Epithelial cell of esophagus (primary cell): ENCODE results near the gene NAALADL2.

Experiments
- DNase-seq: peaks from one replicate; pipeline ENCODE4 v3.0.0; 2010; ENCODE audit warnings: low read depth
- H3K4me3 ChIP-seq: 2 replicates; pipeline ENCODE4 v1.5.1; 2011; ENCODE audit warnings: mild to moderate bottlenecking, low read length, control low read depth
- TF ChIP-seq, protein P1 (sequence below): IDR thresholded peaks from 2 replicates; pipeline ENCODE4 v1.5.1; 2011; ENCODE audit warnings: low read depth, mild to moderate bottlenecking, low read length, control low read depth, inconsistent platforms; ENCODE audit not compliant: insufficient read depth; ENCODE audit errors: missing control alignments

Gene NAALADL2

DNA sequence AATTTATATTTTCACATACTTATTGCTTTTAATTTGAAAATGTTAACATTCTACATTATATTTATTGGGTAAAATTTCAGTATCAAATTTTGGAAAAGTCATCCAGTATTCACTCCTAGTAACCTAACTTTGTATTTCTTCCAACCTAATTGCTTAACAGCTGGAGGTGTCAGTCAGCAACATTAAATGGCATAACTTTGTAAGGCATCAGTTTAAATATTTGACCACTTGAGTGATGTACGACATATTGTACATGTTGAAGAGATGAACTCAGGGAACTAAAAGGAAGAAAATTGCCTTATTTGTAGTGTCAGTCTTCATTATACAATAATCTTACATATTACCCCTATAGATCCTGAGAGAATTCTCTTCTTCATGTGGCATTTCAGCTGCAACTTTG lies 326.8 kb downstream of the NAALADL2 start:
- no peak overlapping the region for H3K4me3 ChIP-seq
- DNase-seq, result no peak
- TF ChIP-seq, protein P1, sequence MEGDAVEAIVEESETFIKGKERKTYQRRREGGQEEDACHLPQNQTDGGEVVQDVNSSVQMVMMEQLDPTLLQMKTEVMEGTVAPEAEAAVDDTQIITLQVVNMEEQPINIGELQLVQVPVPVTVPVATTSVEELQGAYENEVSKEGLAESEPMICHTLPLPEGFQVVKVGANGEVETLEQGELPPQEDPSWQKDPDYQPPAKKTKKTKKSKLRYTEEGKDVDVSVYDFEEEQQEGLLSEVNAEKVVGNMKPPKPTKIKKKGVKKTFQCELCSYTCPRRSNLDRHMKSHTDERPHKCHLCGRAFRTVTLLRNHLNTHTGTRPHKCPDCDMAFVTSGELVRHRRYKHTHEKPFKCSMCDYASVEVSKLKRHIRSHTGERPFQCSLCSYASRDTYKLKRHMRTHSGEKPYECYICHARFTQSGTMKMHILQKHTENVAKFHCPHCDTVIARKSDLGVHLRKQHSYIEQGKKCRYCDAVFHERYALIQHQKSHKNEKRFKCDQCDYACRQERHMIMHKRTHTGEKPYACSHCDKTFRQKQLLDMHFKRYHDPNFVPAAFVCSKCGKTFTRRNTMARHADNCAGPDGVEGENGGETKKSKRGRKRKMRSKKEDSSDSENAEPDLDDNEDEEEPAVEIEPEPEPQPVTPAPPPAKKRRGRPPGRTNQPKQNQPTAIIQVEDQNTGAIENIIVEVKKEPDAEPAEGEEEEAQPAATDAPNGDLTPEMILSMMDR, result no peak

DNA sequence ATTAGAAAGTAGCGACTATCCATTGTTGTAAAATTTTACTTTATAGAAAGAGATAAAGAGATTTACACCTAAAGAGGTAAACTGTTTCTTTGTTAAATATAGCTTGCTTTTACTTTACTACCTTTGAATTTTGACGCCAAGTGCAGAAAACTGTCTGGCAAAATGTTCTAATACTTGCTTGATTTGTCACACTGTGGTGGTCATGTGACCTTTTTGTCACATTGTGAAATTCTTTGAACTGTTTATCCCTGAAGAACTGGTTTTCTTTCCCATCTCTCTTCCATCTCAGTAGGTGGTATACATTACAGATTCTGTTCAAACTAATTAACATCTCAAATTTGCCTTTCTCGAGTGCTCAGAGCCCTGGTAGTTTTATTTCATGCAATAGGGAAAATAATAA lies 327.4 kb downstream of the NAALADL2 start:
- H3K4me3 ChIP-seq, result no peak overlapping the region
- DNase-seq, result peak; percentile 20
- TF ChIP-seq, protein P1, result no peak

DNA sequence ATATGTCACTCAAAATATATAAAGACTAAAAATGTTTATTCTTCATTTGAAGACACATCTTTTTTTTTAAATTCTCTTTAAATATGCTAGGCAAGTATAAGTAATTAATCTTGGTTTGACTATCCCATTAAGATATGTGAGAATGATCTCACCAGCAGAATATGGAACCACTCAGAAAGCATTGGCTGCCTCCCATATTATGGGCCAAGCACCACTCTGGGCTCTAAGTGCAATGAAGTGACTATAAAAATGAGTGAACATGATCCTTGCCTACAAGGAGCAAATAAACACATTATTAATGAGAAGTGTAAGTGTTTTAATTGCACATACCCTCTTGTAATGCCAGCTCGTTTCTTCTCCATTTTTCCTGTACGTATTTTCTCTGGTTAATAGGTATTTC lies 328.5 kb downstream of the NAALADL2 start:
- TF ChIP-seq, protein P1, result no peak
- no peak for DNase-seq
- H3K4me3 ChIP-seq, result no peak overlapping the region

DNA sequence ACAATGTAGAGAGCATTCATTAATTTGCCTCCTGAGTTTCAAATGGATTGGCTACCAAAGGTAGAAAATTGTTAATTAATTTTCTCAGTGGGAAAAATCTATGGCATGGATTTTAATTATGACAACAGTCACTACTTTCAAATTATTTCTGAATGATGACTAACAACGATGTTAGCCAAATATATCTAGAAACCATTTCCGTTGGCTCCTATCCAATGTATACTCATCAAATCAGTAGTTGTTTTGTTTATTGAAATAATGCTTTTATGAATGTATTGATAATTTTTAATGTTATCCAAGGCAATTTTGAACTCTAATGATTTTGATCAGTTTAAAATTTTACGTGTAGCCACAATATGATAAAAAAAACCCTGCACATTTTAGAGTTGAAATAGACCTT lies 333.4 kb downstream of the NAALADL2 start:
- TF ChIP-seq, protein P1, result no peak
- no peak overlapping the region for H3K4me3 ChIP-seq
- peak; percentile 71 for DNase-seq

DNA sequence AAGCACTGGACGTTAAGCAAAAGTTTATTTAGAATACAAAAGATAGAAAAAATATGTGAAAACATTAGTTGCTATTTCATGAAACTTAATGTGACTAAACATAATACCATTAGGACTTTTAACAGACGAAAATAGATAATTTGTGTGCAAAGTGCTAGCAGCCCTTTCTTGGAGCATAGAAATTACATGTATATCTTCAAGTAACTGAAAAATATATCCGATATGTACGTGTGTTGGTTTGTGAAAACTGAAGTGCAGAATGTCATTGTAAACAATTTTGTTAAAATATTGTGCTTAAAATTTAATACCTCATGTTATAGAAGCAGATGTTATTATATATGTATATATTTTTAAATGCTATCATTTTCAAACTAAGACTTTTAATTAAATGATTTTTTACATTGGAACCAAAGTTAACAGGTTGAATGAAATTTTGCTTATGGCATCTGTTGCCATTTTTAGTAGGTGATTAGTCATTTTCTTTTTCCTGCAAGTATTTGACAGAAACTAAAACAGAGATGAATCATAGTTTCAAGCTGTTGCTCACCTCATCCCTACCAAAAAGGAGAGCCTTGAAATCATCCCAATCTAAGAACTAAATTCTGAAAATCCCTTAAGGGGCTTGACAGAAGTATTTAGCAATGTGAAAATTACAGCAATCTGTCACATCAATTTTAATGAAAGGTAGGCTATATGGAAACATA lies 334.8 kb downstream of the NAALADL2 start:
- H3K4me3 ChIP-seq, result no peak overlapping the region
- peak; percentile 88 for DNase-seq
- TF ChIP-seq, protein P1, result no peak

DNA sequence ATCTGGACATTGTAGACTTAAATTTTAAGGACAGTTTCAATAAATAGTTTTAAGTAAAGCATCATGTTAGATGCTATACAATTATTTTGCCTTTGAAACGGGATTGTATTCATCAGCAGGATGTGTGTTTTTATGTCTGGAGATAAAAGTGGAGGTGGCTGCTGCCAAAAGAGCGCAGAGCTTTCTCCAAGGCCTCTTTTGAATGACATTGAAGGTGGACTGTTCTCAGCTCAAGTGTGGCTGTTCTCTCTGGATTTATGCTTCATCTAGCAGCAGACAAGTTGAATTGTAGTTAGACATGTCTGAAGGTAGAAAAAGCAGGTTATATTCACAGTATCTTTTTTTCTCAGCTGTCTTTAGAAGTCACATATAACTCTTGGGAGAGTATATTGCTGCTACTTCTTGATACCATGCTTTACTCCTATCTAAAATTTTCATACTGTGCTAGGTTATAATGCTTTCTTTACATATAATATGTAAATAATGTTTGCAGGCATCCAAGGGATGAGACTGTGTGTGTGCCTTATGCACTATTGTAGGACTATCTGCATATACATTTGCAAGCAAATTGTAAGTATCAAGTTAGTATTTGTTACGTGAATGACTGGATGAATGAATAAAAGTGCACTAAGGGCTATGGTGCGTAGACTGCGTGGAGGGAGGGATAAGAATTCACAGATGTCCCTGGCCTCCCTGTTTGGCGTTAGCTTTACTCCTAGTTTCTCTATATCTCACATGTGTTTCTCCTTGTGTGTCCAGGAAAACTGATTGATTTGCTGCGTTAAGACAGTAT lies 340.1 kb downstream of the NAALADL2 start:
- TF ChIP-seq, protein P1, result no peak
- DNase-seq, result no peak
- no peak overlapping the region for H3K4me3 ChIP-seq
